HUES64 (cell line): Measurements from ENCODE around the gene LRRIQ1.

Experiments
- H3K27ac ChIP-seq: 2 replicates; pipeline ENCODE4 v1.7.0; 2013; ENCODE audit warnings: low read depth, low read length, inconsistent platforms
- H3K27me3 ChIP-seq: 2 replicates; pipeline ENCODE4 v1.6.1; 2013; ENCODE audit warnings: mild to moderate bottlenecking, low read length; ENCODE audit not compliant: insufficient read depth
- H3K36me3 ChIP-seq: 2 replicates; pipeline ENCODE4 v1.6.1; 2013; ENCODE audit warnings: mild to moderate bottlenecking, low read length; ENCODE audit not compliant: insufficient read depth
- H3K4me1 ChIP-seq: 2 replicates; pipeline ENCODE4 v1.6.1; 2013; ENCODE audit warnings: mild to moderate bottlenecking, low read length, moderate library complexity; ENCODE audit not compliant: insufficient read depth
- H3K4me3 ChIP-seq: 2 replicates; pipeline ENCODE4 v1.5.1; 2013; ENCODE audit warnings: mild to moderate bottlenecking, low read length, moderate library complexity
- H3K9ac ChIP-seq: 2 replicates; pipeline ENCODE4 v1.6.1; 2013; ENCODE audit warnings: mild to moderate bottlenecking, low read depth, low read length
- H3K9me3 ChIP-seq: 2 replicates; pipeline ENCODE4 v1.6.1; 2013; ENCODE audit warnings: low read depth, low read length; ENCODE audit not compliant: insufficient read depth
- WGBS: fragments of 150-250, 120-280 bp; methylation state at CpG from one replicate; pipeline ENCODE4 v1.1.7; 2013; ENCODE audit warnings: missing lambda C conversion rate; 5-methylcytosine and 5-hydroxymethylcytosine counted together

The LRRIQ1 gene

GRCh38 chr12:85281636-85282312 lies 245.6 kb downstream of the LRRIQ1 start:
- no peak overlapping the region for H3K27ac ChIP-seq
- H3K4me1 ChIP-seq: peaks cover 13% of the 10 kb centered on the region
- H3K9me3 ChIP-seq: no peaks in the 10 kb centered on the region
- peaks cover 62% of the 10 kb centered on the region for H3K27me3 ChIP-seq
- 41% methylated on average over 9 of the region's 11 CpGs for WGBS
- H3K4me3 ChIP-seq: peak overlapping the region; percentile 75
- no peak overlapping the region for H3K9ac ChIP-seq
- H3K36me3 ChIP-seq: no peaks in the 10 kb centered on the region

- Histone ChIP-seq H3K9ac (no peak overlapping the region), H3K9me3 (no peaks in the 10 kb centered on the region), H3K4me3 (no peak overlapping the region), H3K4me1 (peaks cover 13% of the 10 kb centered on the region), H3K27me3 (peaks cover 45% of the 10 kb centered on the region), H3K27ac (no peak overlapping the region), H3K36me3 (no peaks in the 10 kb centered on the region)
- 71% methylated on average over 6 of the region's 6 CpGs for WGBS
Measured at GRCh38 chr12:85283560-85283959, 247.4 kb downstream of the LRRIQ1 start.
